ENCODE data around the gene PMM1. TPM values are rescaled to one million over a fixed set of nuclear protein-coding genes. Genes with fewer than 3 reads are reported as not detected.
"Not testable (repeated sequence)": the region's sequence is repeated elsewhere in the genome, so short reads cannot be mapped to it uniquely, and the experiment has no call there.

The PMM1 gene
- total RNA-seq, 2 experiments from 2014 or later, result 17.0 to 40.5 TPM

DNA sequence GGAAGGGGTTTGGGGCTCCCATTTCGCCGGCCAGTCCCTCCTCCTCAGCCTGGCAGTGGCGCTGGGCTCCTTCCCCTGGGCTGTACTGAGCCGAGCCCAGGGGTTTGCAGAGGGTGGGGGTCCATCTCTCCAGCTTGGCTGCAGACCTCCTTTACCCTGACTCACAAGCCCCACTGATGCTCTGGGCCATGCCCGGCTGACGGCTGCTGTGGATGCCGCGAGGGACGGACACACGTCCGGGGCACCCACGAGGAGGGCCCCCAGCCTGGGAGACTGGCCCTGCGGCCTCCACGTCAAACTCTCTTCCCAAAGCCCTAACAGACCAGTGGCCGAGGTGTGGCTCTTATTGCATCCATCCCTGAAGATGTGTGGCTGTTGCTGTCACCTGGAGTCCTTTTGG is 14.1 kb downstream of the PMM1 start:
- no peak for DNase-seq (ENCODE audit: low spot score)
- Histone ChIP-seq H3K9me3 (ENCODE audit: low read length) (no peaks in the 10 kb centered on the region), H3K4me3 (ENCODE audit: low read depth, low read length, poor library complexity, severe bottlenecking) (no peak overlapping the region), H4K20me1 (ENCODE audit: insufficient read depth, low read length) (no peaks in the 10 kb centered on the region), H3K27ac (ENCODE audit: low read depth, low read length, poor library complexity, severe bottlenecking) (no peak overlapping the region), H3K4me1 (ENCODE audit: insufficient read depth, low read length, poor library complexity, severe bottlenecking) (no peaks in the 10 kb centered on the region), H2AFZ (ENCODE audit: low read length) (no peak overlapping the region), H3K36me3 (ENCODE audit: insufficient read depth, low read length) (peaks cover 4% of the 10 kb centered on the region; the same call in 1 of the 2 replicates), H3K9me2 (ENCODE audit: insufficient read depth, low read length) (no peaks in the 10 kb centered on the region), H3K4me2 (ENCODE audit: low read length) (no peak overlapping the region), H3K79me2 (ENCODE audit: insufficient read depth, low read depth, low read length) (no peaks in the 10 kb centered on the region)
- intact Hi-C loops (cut with micrococcal nuclease; ENCODE audit: unreplicated experiment), result no loop called here
- TF ChIP-seq EZH2phosphoT487 (IDR thresholded peaks at IDR 0.05; ENCODE audit: borderline replicate concordance, low read depth, low read length) (no peak), CTCF (conservative IDR thresholded peaks at IDR 0.05; ENCODE audit: low read length) (no peak)
- POLR2A ChIA-PET, result no interaction called here
- BruUV-seq (replicated peaks), result no TSS peak
- CTCF ChIA-PET (ENCODE audit: unreplicated experiment), result no interaction called here

DNA sequence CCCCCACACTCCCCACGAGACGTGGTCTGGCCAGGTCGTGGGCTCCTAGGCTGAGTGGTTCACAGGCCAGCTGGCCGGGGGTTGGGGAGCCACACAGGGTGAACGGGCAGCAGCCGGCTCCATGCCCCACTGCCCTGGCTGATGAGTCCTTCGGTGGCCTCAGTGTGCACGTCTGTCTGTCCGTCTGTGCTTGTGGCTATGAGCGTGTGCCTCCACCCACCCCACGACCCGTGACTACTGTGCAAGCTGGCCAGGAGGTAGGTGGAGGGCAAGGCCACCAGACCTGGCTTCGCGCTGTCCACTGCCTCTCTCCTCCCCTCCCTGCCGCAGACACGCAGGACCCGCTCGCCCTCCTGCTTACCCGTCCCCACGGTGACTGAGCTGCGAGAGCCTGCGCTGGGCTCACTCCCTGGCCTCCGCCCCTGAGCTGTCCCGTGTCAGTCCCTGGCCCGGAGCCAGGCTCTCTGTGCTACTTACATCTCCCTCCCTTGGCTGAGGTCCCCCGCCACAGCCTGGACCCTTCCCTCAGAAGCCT is 14.7 kb downstream of the PMM1 start:
- H3K9me3 ChIP-seq (ENCODE audit: low read length), result no peaks in the 10 kb centered on the region
- H3K4me1 ChIP-seq (ENCODE audit: insufficient read depth, low read length, poor library complexity, severe bottlenecking), result no peaks in the 10 kb centered on the region
- no peaks in the 10 kb centered on the region for H4K20me1 ChIP-seq (ENCODE audit: insufficient read depth, low read length)
- DNase-seq (ENCODE audit: low spot score), result no peak
- BruUV-seq (replicated peaks), result no TSS peak
- no peak overlapping the region for H3K27ac ChIP-seq (ENCODE audit: low read depth, low read length, poor library complexity, severe bottlenecking)
- ChIA-PET POLR2A (no interaction called here), CTCF (ENCODE audit: unreplicated experiment) (interaction anchor here (0.6 kb wide), 1 partner anchor 23 kb away, joined by 4 read pairs; no protein-coding TSS in a partner anchor)
- no peaks in the 10 kb centered on the region for H3K79me2 ChIP-seq (ENCODE audit: insufficient read depth, low read depth, low read length)
- no peaks in the 10 kb centered on the region for H3K9me2 ChIP-seq (ENCODE audit: insufficient read depth, low read length)
- H2AFZ ChIP-seq (ENCODE audit: low read length), result no peak overlapping the region
- intact Hi-C loops (cut with micrococcal nuclease; ENCODE audit: unreplicated experiment), result no loop called here
- peaks cover 4% of the 10 kb centered on the region; the same call in 1 of the 2 replicates for H3K36me3 ChIP-seq (ENCODE audit: insufficient read depth, low read length)
- H3K4me2 ChIP-seq (ENCODE audit: low read length), result no peak overlapping the region
- TF ChIP-seq EZH2phosphoT487 (IDR thresholded peaks at IDR 0.05; ENCODE audit: borderline replicate concordance, low read depth, low read length), result no peak
- no peak for TF ChIP-seq CTCF (conservative IDR thresholded peaks at IDR 0.05; ENCODE audit: low read length)
- H3K4me3 ChIP-seq (ENCODE audit: low read depth, low read length, poor library complexity, severe bottlenecking), result no peak overlapping the region

GRCh38 chr22:41573677-41574076 is 16.0 kb downstream of the PMM1 start:
- intact Hi-C loops (cut with micrococcal nuclease; ENCODE audit: unreplicated experiment), result no loop called here
- DNase-seq (ENCODE audit: low spot score), result no peak
- no TSS peak for BruUV-seq (replicated peaks)
- Histone ChIP-seq H3K36me3 (ENCODE audit: insufficient read depth, low read length) (peaks cover 4% of the 10 kb centered on the region; the same call in 1 of the 2 replicates), H3K4me2 (ENCODE audit: low read length) (no peak overlapping the region), H3K9me3 (ENCODE audit: low read length) (no peaks in the 10 kb centered on the region), H3K4me1 (ENCODE audit: insufficient read depth, low read length, poor library complexity, severe bottlenecking) (no peaks in the 10 kb centered on the region), H3K27ac (ENCODE audit: low read depth, low read length, poor library complexity, severe bottlenecking) (no peak overlapping the region), H3K79me2 (ENCODE audit: insufficient read depth, low read depth, low read length) (no peaks in the 10 kb centered on the region), H3K4me3 (ENCODE audit: low read depth, low read length, poor library complexity, severe bottlenecking) (no peak overlapping the region), H4K20me1 (ENCODE audit: insufficient read depth, low read length) (no peaks in the 10 kb centered on the region), H3K9me2 (ENCODE audit: insufficient read depth, low read length) (no peaks in the 10 kb centered on the region), H2AFZ (ENCODE audit: low read length) (no peak overlapping the region)
- ChIA-PET CTCF (ENCODE audit: unreplicated experiment) (no interaction called here), POLR2A (no interaction called here)
- no peak for TF ChIP-seq EZH2phosphoT487 (IDR thresholded peaks at IDR 0.05; ENCODE audit: borderline replicate concordance, low read depth, low read length)
- TF ChIP-seq CTCF (conservative IDR thresholded peaks at IDR 0.05; ENCODE audit: low read length), result no peak

GRCh38 chr22:41572305-41572704 is 17.3 kb downstream of the PMM1 start:
- H3K9me3 ChIP-seq (ENCODE audit: low read length); intact Hi-C loops (cut with micrococcal nuclease; ENCODE audit: unreplicated experiment); BruUV-seq (replicated peaks); H3K9me2 ChIP-seq (ENCODE audit: insufficient read depth, low read length); H3K27ac ChIP-seq (ENCODE audit: low read depth, low read length, poor library complexity, severe bottlenecking); H4K20me1 ChIP-seq (ENCODE audit: insufficient read depth, low read length); H3K36me3 ChIP-seq (ENCODE audit: insufficient read depth, low read length); DNase-seq (ENCODE audit: low spot score); H3K4me2 ChIP-seq (ENCODE audit: low read length); H2AFZ ChIP-seq (ENCODE audit: low read length); H3K4me1 ChIP-seq (ENCODE audit: insufficient read depth, low read length, poor library complexity, severe bottlenecking); CTCF ChIA-PET (ENCODE audit: unreplicated experiment); H3K4me3 ChIP-seq (ENCODE audit: low read depth, low read length, poor library complexity, severe bottlenecking); H3K79me2 ChIP-seq (ENCODE audit: insufficient read depth, low read depth, low read length): not testable (repeated sequence)
- POLR2A ChIA-PET, result interaction anchor here (0.7 kb wide), 1 partner anchor 94 kb away, joined by 4 read pairs; no protein-coding TSS in a partner anchor

All from OCI-LY7 (cell line).